ENCODE measurements around the gene BTBD7. TPM values are rescaled to one million over a fixed set of nuclear protein-coding genes. Genes with fewer than 3 reads are reported as not detected.
A peak's percentile ranks its signal among the peaks of the same experiment; 100 is the strongest.

The BTBD7 gene
- total and polyA plus RNA-seq, 8 donors = 5.7 to 99.2 (median 25.6) TPM

DNA sequence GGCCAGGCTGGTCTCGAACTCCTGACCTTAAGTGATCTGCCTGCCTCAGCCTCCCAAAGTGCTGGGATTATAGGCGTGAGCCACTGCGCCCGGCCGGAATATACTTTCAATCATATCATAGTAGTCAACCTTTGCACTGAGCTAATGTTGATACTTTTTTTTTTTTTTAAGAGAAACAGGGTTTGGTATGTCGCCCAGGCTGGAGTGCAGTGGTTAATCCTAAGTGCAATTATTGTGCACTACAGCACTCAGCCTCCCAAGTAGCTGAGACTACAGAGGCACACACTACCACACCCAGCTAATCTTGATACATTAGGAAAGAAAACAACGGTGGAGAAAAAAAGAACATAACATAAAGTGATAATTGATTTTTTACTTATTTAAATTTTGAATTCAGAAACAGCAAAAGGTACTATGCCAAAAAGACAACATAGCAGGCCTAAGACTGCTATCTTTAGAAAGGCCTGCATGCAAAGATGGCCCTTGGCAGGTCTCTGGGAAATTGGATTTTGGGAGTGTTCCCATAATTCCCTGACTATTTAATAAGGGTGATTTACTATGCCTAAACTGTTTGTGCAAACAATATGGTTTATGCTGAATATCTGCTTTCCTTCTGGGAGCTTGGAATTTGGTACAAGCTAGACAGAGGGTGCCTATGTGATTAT is 15.5 kb downstream of the BTBD7 start:
- intact Hi-C loops (cut with DNase I; ENCODE audit: low total_unique reads) = no loop called here
- 29 to 55% (median 32%) methylated on average over 7 of the region's 7 CpGs for WGBS, 5 donors
- H3K9me3 ChIP-seq = no peaks in the 10 kb centered on the region
- H3K27me3 ChIP-seq = no peaks in the 10 kb centered on the region
- H3K27ac ChIP-seq = peak overlapping the region; percentile 4 to 64 (median 27)
- DNase-seq = peak in 1 of 2 donors; percentile 31
- H3K4me1 ChIP-seq = peaks cover 14 to 60% (median 41%) of the 10 kb centered on the region in 4 donors
- H3K4me3 ChIP-seq = no peak overlapping the region
- H3K36me3 ChIP-seq = no peaks in the 10 kb centered on the region
- TF ChIP-seq EP300 (IDR thresholded peaks at IDR 0.05) (no peak), POLR2AphosphoS5 (IDR thresholded peaks at IDR 0.05) (no peak), POLR2A (IDR thresholded peaks at IDR 0.05) (no peak)
- TF ChIP-seq, protein P1, sequence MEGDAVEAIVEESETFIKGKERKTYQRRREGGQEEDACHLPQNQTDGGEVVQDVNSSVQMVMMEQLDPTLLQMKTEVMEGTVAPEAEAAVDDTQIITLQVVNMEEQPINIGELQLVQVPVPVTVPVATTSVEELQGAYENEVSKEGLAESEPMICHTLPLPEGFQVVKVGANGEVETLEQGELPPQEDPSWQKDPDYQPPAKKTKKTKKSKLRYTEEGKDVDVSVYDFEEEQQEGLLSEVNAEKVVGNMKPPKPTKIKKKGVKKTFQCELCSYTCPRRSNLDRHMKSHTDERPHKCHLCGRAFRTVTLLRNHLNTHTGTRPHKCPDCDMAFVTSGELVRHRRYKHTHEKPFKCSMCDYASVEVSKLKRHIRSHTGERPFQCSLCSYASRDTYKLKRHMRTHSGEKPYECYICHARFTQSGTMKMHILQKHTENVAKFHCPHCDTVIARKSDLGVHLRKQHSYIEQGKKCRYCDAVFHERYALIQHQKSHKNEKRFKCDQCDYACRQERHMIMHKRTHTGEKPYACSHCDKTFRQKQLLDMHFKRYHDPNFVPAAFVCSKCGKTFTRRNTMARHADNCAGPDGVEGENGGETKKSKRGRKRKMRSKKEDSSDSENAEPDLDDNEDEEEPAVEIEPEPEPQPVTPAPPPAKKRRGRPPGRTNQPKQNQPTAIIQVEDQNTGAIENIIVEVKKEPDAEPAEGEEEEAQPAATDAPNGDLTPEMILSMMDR (IDR thresholded peaks at IDR 0.05) = no peak

DNA sequence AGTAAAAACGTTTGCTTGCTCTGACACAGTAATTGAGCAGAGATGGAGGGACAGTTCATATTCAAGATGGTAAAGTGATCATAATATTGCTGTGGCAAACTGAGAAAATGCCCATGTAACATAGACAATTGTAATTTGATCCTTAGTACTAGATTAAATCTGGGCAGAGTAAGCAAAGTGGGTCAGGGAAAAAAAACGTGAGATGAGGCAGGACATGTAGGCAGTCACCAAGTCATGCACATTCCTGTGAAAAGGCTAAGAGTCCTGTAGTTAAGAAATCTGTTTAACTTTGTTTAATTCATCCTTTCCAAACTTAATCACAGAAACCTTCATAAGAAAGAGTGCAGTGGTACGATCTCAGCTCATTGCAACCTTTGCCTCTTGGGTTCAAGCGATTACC is 16.1 kb downstream of the BTBD7 start:
- H3K27me3 ChIP-seq = no peaks in the 10 kb centered on the region
- TF ChIP-seq POLR2A (IDR thresholded peaks at IDR 0.05) (no peak), EP300 (IDR thresholded peaks at IDR 0.05) (no peak), POLR2AphosphoS5 (IDR thresholded peaks at IDR 0.05) (no peak)
- TF ChIP-seq, protein P1 (IDR thresholded peaks at IDR 0.05) = no peak
- peak overlapping the region in 4 of 5 donors; percentile 4 to 64 (median 46) for H3K27ac ChIP-seq
- H3K4me3 ChIP-seq = no peak overlapping the region
- H3K36me3 ChIP-seq = no peaks in the 10 kb centered on the region
- intact Hi-C loops (cut with DNase I; ENCODE audit: low total_unique reads) = no loop called here
- H3K4me1 ChIP-seq = peaks cover 14 to 64% (median 45%) of the 10 kb centered on the region in 4 donors
- DNase-seq = no peak
- no peaks in the 10 kb centered on the region for H3K9me3 ChIP-seq
- WGBS, 5 donors = 58 to 64% (median 62%) methylated on average over 4 of the region's 4 CpGs

DNA sequence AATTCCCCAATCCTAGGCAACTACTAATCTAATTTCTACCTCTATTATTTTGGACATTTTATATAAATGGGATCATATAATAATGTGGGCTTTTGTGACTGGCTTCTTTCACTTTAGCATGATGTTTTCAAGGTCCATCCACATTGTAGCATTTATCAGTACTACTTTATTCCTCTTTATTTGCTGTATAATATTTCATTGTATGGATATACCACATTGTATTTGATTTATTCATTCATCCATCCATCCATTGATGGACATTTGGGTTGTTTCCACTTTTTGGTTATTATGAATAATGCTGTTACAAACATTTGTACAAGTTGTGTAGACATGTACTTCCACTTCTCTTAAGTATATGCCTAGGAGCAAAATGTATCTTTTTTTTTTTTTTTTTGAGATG is 17.3 kb downstream of the BTBD7 start:
- intact Hi-C loops (cut with DNase I; ENCODE audit: low total_unique reads) = no loop called here
- peaks cover 14 to 69% (median 45%) of the 10 kb centered on the region in 4 donors for H3K4me1 ChIP-seq

DNA sequence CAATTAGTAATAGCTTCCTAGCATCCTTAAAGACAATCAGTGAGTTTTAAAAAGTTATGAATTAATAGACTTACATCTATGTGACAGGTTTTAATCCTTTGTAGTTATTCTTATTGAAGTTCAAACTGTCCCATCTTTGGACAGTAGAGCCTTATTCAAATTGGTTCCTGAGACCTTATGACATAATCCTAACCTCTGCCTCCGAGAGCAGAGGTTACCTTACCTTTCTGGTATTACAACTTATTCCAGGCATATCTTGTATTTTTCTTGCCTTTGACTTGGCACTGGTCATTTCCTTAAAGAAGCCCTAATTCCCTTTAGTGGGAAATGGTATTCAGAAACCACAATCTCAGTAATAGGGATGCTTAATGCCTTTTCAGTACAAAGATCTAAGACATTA is 21.8 kb downstream of the BTBD7 start:
- no peak for TF ChIP-seq POLR2AphosphoS5 (IDR thresholded peaks at IDR 0.05)
- TF ChIP-seq POLR2A (IDR thresholded peaks at IDR 0.05) = no peak
- TF ChIP-seq, protein P1 (IDR thresholded peaks at IDR 0.05) = no peak
- TF ChIP-seq EP300 (IDR thresholded peaks at IDR 0.05) = no peak
- 44 to 72% (median 55%) methylated on average over 1 of the region's 1 CpG for WGBS, 5 donors
- no peaks in the 10 kb centered on the region for H3K36me3 ChIP-seq
- no peaks in the 10 kb centered on the region for H3K27me3 ChIP-seq
- no peaks in the 10 kb centered on the region for H3K9me3 ChIP-seq
- DNase-seq = no peak
- peaks cover 0 to 62% (median 42%) of the 10 kb centered on the region in 4 donors for H3K4me1 ChIP-seq
- no peak overlapping the region for H3K27ac ChIP-seq
- H3K4me3 ChIP-seq = no peak overlapping the region
- intact Hi-C loops (cut with DNase I; ENCODE audit: low total_unique reads) = no loop called here

More for the DNA sequence above, 17.3 kb downstream of the BTBD7 start:
- no peak for DNase-seq
- Histone ChIP-seq H3K27ac (no peak overlapping the region), H3K9me3 (no peaks in the 10 kb centered on the region), H3K4me3 (no peak overlapping the region), H3K36me3 (no peaks in the 10 kb centered on the region), H3K27me3 (no peaks in the 10 kb centered on the region)
- TF ChIP-seq POLR2A (IDR thresholded peaks at IDR 0.05) (no peak), EP300 (IDR thresholded peaks at IDR 0.05) (no peak), POLR2AphosphoS5 (IDR thresholded peaks at IDR 0.05) (no peak)
- TF ChIP-seq, protein P1 (IDR thresholded peaks at IDR 0.05) = no peak

All from stomach (tissue), 9 donors.